ENCODE results near the gene OST4.

The OST4 gene

GRCh38 chr2:27084297-27085061 lies 13.0 kb upstream of the OST4 start:
- TF ChIP-seq REST (IDR thresholded peaks at IDR 0.05; ENCODE audit: low read depth), result no peak
- no peak for TF ChIP-seq FOXM1 (IDR thresholded peaks at IDR 0.05; ENCODE audit: borderline replicate concordance, low read depth)

- TF ChIP-seq TEAD4 (IDR thresholded peaks at IDR 0.05) (no peak), USF1 (IDR thresholded peaks at IDR 0.05) (no peak)
Measured at GRCh38 chr2:27083410-27084296, 12.2 kb upstream of the OST4 start.

- TF ChIP-seq ZBTB7A (IDR thresholded peaks at IDR 0.05; ENCODE audit: low read depth) (no peak), MAX (IDR thresholded peaks at IDR 0.05) (no peak)
Measured at GRCh38 chr2:27082773-27083409, 11.4 kb upstream of the OST4 start.

GRCh38 chr2:27081984-27082772 lies 10.7 kb upstream of the OST4 start:
- TF ChIP-seq TAF1 (IDR thresholded peaks at IDR 0.05; ENCODE audit: low read depth), result no peak
- no peak for TF ChIP-seq NFIC (IDR thresholded peaks at IDR 0.05)
- TF ChIP-seq EGR1 (IDR thresholded peaks at IDR 0.05), result no peak
- TF ChIP-seq RAD21 (IDR thresholded peaks at IDR 0.05; ENCODE audit: low read depth), result no peak
- no peak for TF ChIP-seq YY1 (IDR thresholded peaks at IDR 0.05; ENCODE audit: low read depth)
- TF ChIP-seq CEBPB (IDR thresholded peaks at IDR 0.05), result no peak
- no peak for TF ChIP-seq CREB1 (IDR thresholded peaks at IDR 0.05; ENCODE audit: low read depth)
- TF ChIP-seq TCF12 (IDR thresholded peaks at IDR 0.05; ENCODE audit: low read depth), result no peak
- no peak for TF ChIP-seq USF1 (IDR thresholded peaks at IDR 0.05)
- no peak for TF ChIP-seq TEAD4 (IDR thresholded peaks at IDR 0.05)
- TF ChIP-seq FOXM1 (IDR thresholded peaks at IDR 0.05; ENCODE audit: borderline replicate concordance, low read depth), result no peak
- no peak for TF ChIP-seq EP300 (IDR thresholded peaks at IDR 0.05; ENCODE audit: borderline replicate concordance)
- no peak for TF ChIP-seq ZBTB7A (IDR thresholded peaks at IDR 0.05; ENCODE audit: low read depth)
- no peak for TF ChIP-seq REST (IDR thresholded peaks at IDR 0.05; ENCODE audit: low read depth)
- TF ChIP-seq MAX (IDR thresholded peaks at IDR 0.05), result no peak

- no peak for TF ChIP-seq EP300 (IDR thresholded peaks at IDR 0.05; ENCODE audit: borderline replicate concordance)
Measured at GRCh38 chr2:27080603-27080936, 9.1 kb upstream of the OST4 start.

GRCh38 chr2:27080140-27080469 lies 8.7 kb upstream of the OST4 start:
- TF ChIP-seq CREB1 (IDR thresholded peaks at IDR 0.05; ENCODE audit: low read depth), result no peak
- no peak for TF ChIP-seq TAF1 (IDR thresholded peaks at IDR 0.05; ENCODE audit: low read depth)
- no peak for TF ChIP-seq RAD21 (IDR thresholded peaks at IDR 0.05; ENCODE audit: low read depth)
- TF ChIP-seq YY1 (IDR thresholded peaks at IDR 0.05; ENCODE audit: low read depth), result no peak
- TF ChIP-seq TEAD4 (IDR thresholded peaks at IDR 0.05), result no peak
